SH-SY5Y (cell line): ENCODE data around the gene NME9.

Experiments used
- GATA2 ChIP-seq: IDR thresholded peaks from 2 replicates; pipeline ENCODE4 v1.6.1; 2011; ENCODE audit warnings: mild to moderate bottlenecking, low read depth, low read length
- GATA3 ChIP-seq: IDR thresholded peaks from 2 replicates; pipeline ENCODE4 v1.6.1; 2011; ENCODE audit warnings: low read depth, mild to moderate bottlenecking, low read length, moderate library complexity

- no peak for TF ChIP-seq GATA2
- no peak for TF ChIP-seq GATA3
Measured at GRCh38 chr3:138260611-138261010, 69.0 kb downstream of the NME9 start.
